Breast epithelium (tissue), 4 donors: Measurements from ENCODE around the gene TRAIP. TPM values are rescaled to one million over a fixed set of nuclear protein-coding genes. Genes with fewer than 3 reads are reported as not detected.

ENCODE experiments used
- DNase-seq, 2 donors: peaks; one replicate each; pipeline ENCODE4 v3.0.0-alpha.2; 2019; ENCODE audit warnings: low spot score in 2 of 2
- H3K27ac ChIP-seq, 2 donors: fragments of 200-600 bp; sonication (generic) in 1 of 2; one replicate each; pipeline ENCODE4 v1.5.1; 2016 to 2019; ENCODE audit warnings: mild to moderate bottlenecking in 1 of 2
- H3K27me3 ChIP-seq, 2 donors: fragments of 200-600 bp; sonication (generic) in 1 of 2; one replicate each; pipeline versions ENCODE4 v1.5.1 to v1.6.0; 2017 to 2019; ENCODE audit warnings: control low read depth in 1 of 2, mild to moderate bottlenecking in 1 of 2
- H3K36me3 ChIP-seq: fragments of 200-600 bp; one replicate; pipeline ENCODE4 v1.5.1; 2019
- H3K4me1 ChIP-seq, 2 donors: fragments of 200-600 bp; sonication (generic); one replicate each; pipeline ENCODE4 v1.5.1; 2016 to 2019; ENCODE audit warnings: control low read depth in 1 of 2
- H3K4me3 ChIP-seq, 3 donors: fragments of 200-600 bp; sonication (generic); 1 replicate in 2 of 3; 2 replicates in 1 of 3; pipeline ENCODE4 v1.5.1; 2016 to 2019; ENCODE audit warnings: mild to moderate bottlenecking in 3 of 3, moderate library complexity in 2 of 3
- H3K9me3 ChIP-seq, 2 donors: fragments of 200-600 bp; sonication (generic) in 1 of 2; one replicate each; pipeline ENCODE4 v1.5.1; 2016 to 2019; ENCODE audit warnings: control low read depth in 1 of 2
- CTCF ChIP-seq, 3 donors: fragments of 450-650 bp; IDR thresholded peaks; one replicate each; pipeline ENCODE4 v1.5.1; 2016 to 2017; ENCODE audit warnings: antibody characterized with exemption in 3 of 3, mild to moderate bottlenecking in 3 of 3, moderate library complexity in 3 of 3
- POLR2A ChIP-seq: fragments of 450-650 bp; IDR thresholded peaks from one replicate; pipeline ENCODE4 v1.6.1; 2016; ENCODE audit warnings: antibody characterized with exemption, mild to moderate bottlenecking, moderate library complexity
- POLR2AphosphoS5 ChIP-seq, 3 donors: sonication (generic); formaldehyde crosslinking; IDR thresholded peaks; one replicate each; pipeline ENCODE4 v1.6.1; 2017; ENCODE audit warnings: antibody characterized with exemption in 3 of 3
- intact Hi-C: fragments of 100-400 bp; cut with DNase I; formaldehyde crosslinking; loops from one replicate; pipeline ENCODE4 v1.15.1; 2023; ENCODE audit warnings: low total_unique reads
- total RNA-seq, 3 donors: library from RNA; depleted of rRNA; stranded (reverse); fragments of >200 nt; gene quantifications; one replicate each; pipeline ENCODE4 v1.1.0, GENCODE V29; 2016

TRAIP gene
- total RNA-seq, 3 donors from 2014 or later = 1.6 to 2.0 (median 1.9) TPM

- intact Hi-C loops = no loop called here
- Histone ChIP-seq H3K36me3 (no peaks in the 10 kb centered on the region), H3K27me3 (no peaks in the 10 kb centered on the region), H3K9me3 (no peaks in the 10 kb centered on the region), H3K4me3 (no peak overlapping the region), H3K27ac (no peak overlapping the region), H3K4me1 (peaks cover 0 to 6% of the 10 kb centered on the region in 2 donors)
- no peak for DNase-seq
- no peak for TF ChIP-seq POLR2AphosphoS5 (IDR thresholded peaks at IDR 0.05)
- TF ChIP-seq POLR2A = no peak
- no peak for TF ChIP-seq CTCF (IDR thresholded peaks at IDR 0.05)
Observed at GRCh38 chr3:49799105-49799504, 57.3 kb downstream of the TRAIP start.

- H3K27ac ChIP-seq = no peak overlapping the region
- H3K4me3 ChIP-seq = no peak overlapping the region
- H3K36me3 ChIP-seq = no peaks in the 10 kb centered on the region
- intact Hi-C loops = no loop called here
- no peak for TF ChIP-seq POLR2A
- no peak for TF ChIP-seq POLR2AphosphoS5 (IDR thresholded peaks at IDR 0.05)
- TF ChIP-seq CTCF (IDR thresholded peaks at IDR 0.05) = no peak
- no peaks in the 10 kb centered on the region for H3K27me3 ChIP-seq
- DNase-seq = no peak
- H3K4me1 ChIP-seq = no peaks in the 10 kb centered on the region
- no peaks in the 10 kb centered on the region for H3K9me3 ChIP-seq
Observed at GRCh38 chr3:49794926-49795905, 61.1 kb downstream of the TRAIP start.

- intact Hi-C loops = no loop called here
- no peaks in the 10 kb centered on the region for H3K9me3 ChIP-seq
- no peaks in the 10 kb centered on the region for H3K36me3 ChIP-seq
- no peaks in the 10 kb centered on the region for H3K27me3 ChIP-seq
- H3K27ac ChIP-seq = no peak overlapping the region
- no peak overlapping the region for H3K4me3 ChIP-seq
- DNase-seq = no peak
- H3K4me1 ChIP-seq = no peaks in the 10 kb centered on the region
- no peak for TF ChIP-seq CTCF (IDR thresholded peaks at IDR 0.05)
- TF ChIP-seq POLR2A = no peak
- no peak for TF ChIP-seq POLR2AphosphoS5 (IDR thresholded peaks at IDR 0.05)
Observed at GRCh38 chr3:49794431-49794830, 61.9 kb downstream of the TRAIP start.

- Histone ChIP-seq H3K27ac (no peak overlapping the region), H3K9me3 (no peaks in the 10 kb centered on the region), H3K4me1 (no peaks in the 10 kb centered on the region), H3K27me3 (no peaks in the 10 kb centered on the region), H3K4me3 (no peak overlapping the region), H3K36me3 (no peaks in the 10 kb centered on the region)
- TF ChIP-seq CTCF (IDR thresholded peaks at IDR 0.05) (no peak), POLR2AphosphoS5 (IDR thresholded peaks at IDR 0.05) (no peak), POLR2A (no peak)
- DNase-seq = no peak
- intact Hi-C loops = no loop called here
Observed at GRCh38 chr3:49793486-49794085, 62.8 kb downstream of the TRAIP start.
